Ovary (tissue), 9 donors: ENCODE measurements around the gene GRIK3. TPM values are rescaled to one million over a fixed set of nuclear protein-coding genes. Genes with fewer than 3 reads are reported as not detected.
"Not testable (repeated sequence)": the region's sequence is repeated elsewhere in the genome, so short reads cannot be mapped to it uniquely, and the experiment has no call there.

Source experiments
- DNase-seq, 5 donors: peaks; one replicate each; pipeline ENCODE4 v3.0.0-alpha.2; 2019 to 2020
- H3K27ac ChIP-seq, 2 donors: fragments of 200-600 bp; one replicate each; pipeline versions ENCODE4 v1.5.1 to v1.8.0; 2019 to 2022
- H3K27me3 ChIP-seq: fragments of 200-600 bp; one replicate; pipeline ENCODE4 v1.8.0; 2022
- H3K36me3 ChIP-seq: fragments of 200-600 bp; sonication (generic); one replicate; pipeline ENCODE4 v1.5.1; 2019
- H3K4me1 ChIP-seq: one replicate; pipeline ENCODE4 v1.8.1; 2013; ENCODE audit warnings: mild to moderate bottlenecking, moderate library complexity; ENCODE audit not compliant: insufficient read depth
- H3K4me3 ChIP-seq: fragments of 200-600 bp; sonication (generic); one replicate; pipeline ENCODE4 v1.5.1; 2017
- H3K9me3 ChIP-seq, 2 donors: fragments of 200-600 bp in 1 of 2; sonication (generic) in 1 of 2; one replicate each; pipeline versions ENCODE4 v1.5.1 to v1.8.1; 2013 to 2019; ENCODE audit warnings: mild to moderate bottlenecking in 1 of 2, moderate library complexity in 1 of 2
- CTCF ChIP-seq, 3 donors: fragments of 450-650 bp in 2 of 3; fragments of 200-600 bp in 1 of 3; IDR thresholded peaks; one replicate each; pipeline versions ENCODE4 v1.5.1 to v1.8.0; 2016 to 2022; ENCODE audit warnings: antibody characterized with exemption in 3 of 3, mild to moderate bottlenecking in 1 of 3
- EP300 ChIP-seq: sonication (generic); formaldehyde crosslinking; IDR thresholded peaks from one replicate; pipeline ENCODE4 v1.6.1; 2017; ENCODE audit warnings: antibody characterized with exemption
- POLR2A ChIP-seq: fragments of 450-650 bp; IDR thresholded peaks from one replicate; pipeline ENCODE4 v1.6.1; 2017; ENCODE audit warnings: antibody characterized with exemption, mild to moderate bottlenecking, moderate library complexity
- WGBS, 3 donors: extraction: QIAGEN DNeasy Blood & Tissue Kit in 1 of 3; methylation state at CpG; one replicate each; pipeline versions ENCODE4 v1.1.5 to v1.1.7; 2013 to 2017; 5-methylcytosine and 5-hydroxymethylcytosine counted together
- intact Hi-C, 4 donors: fragments of 100-400 bp; cut with DNase I; formaldehyde crosslinking; loops; one replicate each; pipeline versions ENCODE4 v1.11.0 to v1.15.1; 2022 to 2023
- polyA plus RNA-seq, 2 donors: library from polyadenylated mRNA; stranded (reverse); fragments of 200-250 nt in 1 of 2; fragments of 350-450 nt in 1 of 2; fragmentation: Illumina TruSeq in 1 of 2; extraction: RNeasy Lipid Tissue Mini Kit (QIAGEN cat#74804) in 1 of 2; gene quantifications; one replicate each; pipeline ENCODE4 v1.2.3, GENCODE V29; 2013 to 2014
- total RNA-seq, 7 donors: library from RNA; depleted of rRNA in 2 of 7; stranded (reverse); fragments of >200 nt in 2 of 7; fragmentation: NEBNext Ultra II Directional in 3 of 7; extraction: Animal tissue kit (Norgen Biotek cat#: 25700) in 3 of 7; gene quantifications; one replicate each; pipeline versions ENCODE4 v1.1.0 to v1.2.4, GENCODE V29; 2016 to 2023
- donor health status: DM: no; HTN: no; CAD: no; lungs with moderate emphysema.
- donor health status: DM: no; HTN: no; CAD: no.
- donor health status: Bipolar disorder and iron deficiency.
- donor health status: DM: yes; HTN: yes; CAD: no.
- donor health status: DM: no; HTN: no; CAD: no.
- donor health status: DM: yes; HTN: yes; CAD: no.

GRIK3 gene
- total and polyA plus RNA-seq, 9 donors, result 0.11 to 0.97 (median 0.32) TPM; not detected in 2

GRCh38 chr1:36771240-36771639 is 263.1 kb downstream of the GRIK3 start:
- H3K27ac ChIP-seq, result no peak overlapping the region
- H3K4me3 ChIP-seq, result no peak overlapping the region
- no peaks in the 10 kb centered on the region for H3K9me3 ChIP-seq
- intact Hi-C loops, result no loop called here
- H3K4me1 ChIP-seq, result no peaks in the 10 kb centered on the region
- WGBS, 3 donors, result 17 to 26% (median 22%) methylated on average over 7 of the region's 7 CpGs
- no peak for DNase-seq
- no peak for TF ChIP-seq POLR2A
- TF ChIP-seq EP300, result no peak
- H3K27me3 ChIP-seq, result no peaks in the 10 kb centered on the region
- no peaks in the 10 kb centered on the region for H3K36me3 ChIP-seq

GRCh38 chr1:36769886-36770830 is 264.2 kb downstream of the GRIK3 start:
- WGBS, 3 donors, result 40 to 51% (median 47%) methylated on average over 10 of the region's 10 CpGs

GRCh38 chr1:36768486-36769178 is 265.7 kb downstream of the GRIK3 start:
- no peaks in the 10 kb centered on the region for H3K27me3 ChIP-seq
- DNase-seq, result no peak
- H3K4me3 ChIP-seq, result no peak overlapping the region
- H3K27ac ChIP-seq, result no peak overlapping the region
- no peak for TF ChIP-seq CTCF (IDR thresholded peaks at IDR 0.05)
- no peak for TF ChIP-seq POLR2A
- TF ChIP-seq EP300, result no peak
- H3K9me3 ChIP-seq, result no peaks in the 10 kb centered on the region
- intact Hi-C loops, result no loop called here
- H3K36me3 ChIP-seq, result no peaks in the 10 kb centered on the region
- no peaks in the 10 kb centered on the region for H3K4me1 ChIP-seq
- 64 to 68% (median 66%) methylated on average over 14 of the region's 14 CpGs for WGBS, 3 donors

More at GRCh38 chr1:36769886-36770830, 264.2 kb downstream of the GRIK3 start:
- H3K4me1 ChIP-seq, result no peaks in the 10 kb centered on the region
- H3K27ac ChIP-seq, result no peak overlapping the region
- H3K36me3 ChIP-seq, result no peaks in the 10 kb centered on the region
- no peaks in the 10 kb centered on the region for H3K9me3 ChIP-seq
- no peak overlapping the region for H3K4me3 ChIP-seq
- no peak for TF ChIP-seq EP300
- TF ChIP-seq CTCF (IDR thresholded peaks at IDR 0.05), result no peak
- TF ChIP-seq POLR2A, result no peak
- H3K27me3 ChIP-seq, result no peaks in the 10 kb centered on the region
- no peak for DNase-seq
- intact Hi-C loops, result no loop called here

GRCh38 chr1:36767429-36767828 is 266.9 kb downstream of the GRIK3 start:
- H3K27ac ChIP-seq, H3K4me3 ChIP-seq, H3K36me3 ChIP-seq, H3K9me3 ChIP-seq, intact Hi-C loops, H3K27me3 ChIP-seq, DNase-seq, H3K4me1 ChIP-seq: not testable (repeated sequence)
- WGBS, 3 donors, result 78 to 87% (median 78%) methylated on average over 1 to 3 of the region's 4 CpGs

- H3K4me3 ChIP-seq, result no peak overlapping the region
- H3K4me1 ChIP-seq, result no peaks in the 10 kb centered on the region
- H3K9me3 ChIP-seq, result no peaks in the 10 kb centered on the region
- H3K27me3 ChIP-seq, result no peaks in the 10 kb centered on the region
- WGBS, 3 donors, result 35 to 46% (median 45%) methylated on average over 4 of the region's 4 CpGs
- TF ChIP-seq EP300 (no peak), CTCF (IDR thresholded peaks at IDR 0.05) (no peak), POLR2A (no peak)
- intact Hi-C loops, result no loop called here
- no peaks in the 10 kb centered on the region for H3K36me3 ChIP-seq
- no peak overlapping the region for H3K27ac ChIP-seq
- DNase-seq, result no peak
These were observed 267.8 kb downstream of the GRIK3 start for GRCh38 chr1:36766481-36766880.
